Endometrial microvascular endothelial cells (primary cell): ENCODE measurements around the gene NDUFS7. TPM values are rescaled to one million over a fixed set of nuclear protein-coding genes. Genes with fewer than 3 reads are reported as not detected.

Source experiments
- in situ Hi-C: cut with HindIII; loops from 2 replicates; pipeline ENCODE4 v1.10.0; 2017; ENCODE audit warnings: low sequenced_read_pairs, low pct_unique_long_range_greater_than_20kb; ENCODE audit errors: inconsistent ontology term
- total RNA-seq: library from RNA; depleted of rRNA; stranded (reverse); fragments of >200 nt; gene quantifications from one replicate; pipeline ENCODE4 v1.2.3, GENCODE V29; 2015; ENCODE audit errors: inconsistent ontology term

NDUFS7 gene
- total RNA-seq, 1 donor from 2014 or later, result 113 TPM

DNA sequence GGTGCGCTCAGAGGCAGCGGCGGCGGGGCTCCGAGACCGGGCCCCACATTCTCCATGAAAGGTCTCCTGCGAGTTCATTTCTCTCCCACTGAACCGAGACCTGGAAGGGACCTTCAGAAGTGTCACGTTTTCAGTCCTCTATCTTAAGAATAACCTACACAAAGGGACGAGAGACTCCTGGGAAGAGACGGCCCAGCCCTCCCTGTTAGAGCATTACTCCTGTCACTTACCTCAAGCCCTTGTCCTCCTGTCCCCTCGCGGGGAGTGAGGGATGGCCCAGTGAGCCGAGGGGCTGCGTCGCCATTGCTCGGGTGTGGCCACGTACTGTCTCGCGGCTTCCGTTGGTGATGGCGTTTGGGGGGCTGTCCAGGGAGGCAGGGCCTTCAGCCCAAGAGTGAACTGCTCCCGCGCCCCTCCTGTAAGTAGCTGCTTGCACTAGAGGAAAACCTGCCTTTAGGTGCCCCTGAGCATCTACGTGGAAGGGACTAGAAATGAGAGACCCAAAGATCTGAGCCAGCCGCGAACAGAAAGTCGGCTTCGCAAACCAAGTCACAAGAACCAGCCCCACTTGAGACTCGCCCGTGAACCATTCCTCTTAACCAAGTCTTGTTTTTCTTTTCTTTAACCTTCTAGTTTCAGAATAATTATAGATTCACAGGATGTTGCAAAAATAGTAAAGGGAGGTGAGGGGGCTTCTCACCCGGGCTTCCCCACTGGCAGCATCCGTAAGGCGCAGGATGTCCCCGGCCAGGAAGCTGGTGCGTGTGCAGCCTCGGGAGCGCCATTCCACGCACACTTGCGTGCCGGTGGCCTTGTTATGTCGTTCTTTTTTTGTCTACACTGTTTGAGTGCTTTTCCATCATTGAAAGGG is 21.1 kb upstream of the NDUFS7 start:
- in situ Hi-C loops, result no loop called here

DNA sequence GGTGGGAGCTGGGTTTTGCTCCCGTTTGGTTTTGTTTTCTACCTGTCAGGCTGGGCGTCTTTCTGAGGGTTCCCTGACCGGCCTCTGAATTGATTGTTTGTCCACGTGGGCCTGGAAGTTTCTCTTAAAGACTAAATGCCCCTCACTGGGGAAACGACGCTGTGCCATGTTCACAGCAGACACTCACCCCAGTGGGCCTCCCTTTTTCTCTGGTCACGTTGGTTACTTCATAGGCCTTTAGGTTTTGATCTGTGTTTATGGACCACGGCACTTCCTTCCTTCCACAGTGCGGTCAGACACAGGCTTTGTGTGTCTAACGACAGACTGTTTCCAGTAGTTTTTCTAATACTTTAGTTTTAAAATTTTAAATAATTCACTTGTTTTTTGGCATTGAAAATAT is 20.1 kb upstream of the NDUFS7 start:
- in situ Hi-C loops, result no loop called here

DNA sequence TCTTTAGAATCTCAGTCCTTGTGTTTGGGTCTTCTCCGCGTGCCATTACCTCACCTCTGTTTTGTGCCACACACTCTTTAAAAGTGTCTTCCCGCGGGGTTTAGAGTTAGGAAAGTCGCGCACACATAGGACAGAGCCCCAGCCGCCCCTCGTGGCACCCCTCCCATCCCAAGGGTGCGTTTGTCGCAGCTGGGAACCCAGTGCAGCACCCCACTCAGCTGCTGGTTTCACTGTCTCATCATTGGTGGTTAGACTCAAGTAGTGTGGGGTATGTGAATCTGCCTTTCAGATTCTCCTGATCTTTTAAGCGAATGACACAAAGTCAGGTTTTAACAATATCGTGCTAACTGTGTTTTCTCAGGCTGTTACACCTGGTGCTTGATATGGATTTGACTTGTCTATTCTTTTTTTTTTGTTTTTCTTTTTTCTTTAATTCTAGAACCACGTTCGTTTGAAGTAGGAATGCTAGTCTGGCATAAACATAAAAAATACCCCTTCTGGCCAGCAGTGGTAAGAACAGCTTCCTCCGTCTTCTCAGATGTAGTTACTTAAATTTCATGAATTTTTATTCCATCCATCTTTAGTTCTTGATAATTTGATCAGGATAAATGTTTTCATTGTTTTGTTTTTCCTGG is 19.5 kb upstream of the NDUFS7 start:
- in situ Hi-C loops, result no loop called here

DNA sequence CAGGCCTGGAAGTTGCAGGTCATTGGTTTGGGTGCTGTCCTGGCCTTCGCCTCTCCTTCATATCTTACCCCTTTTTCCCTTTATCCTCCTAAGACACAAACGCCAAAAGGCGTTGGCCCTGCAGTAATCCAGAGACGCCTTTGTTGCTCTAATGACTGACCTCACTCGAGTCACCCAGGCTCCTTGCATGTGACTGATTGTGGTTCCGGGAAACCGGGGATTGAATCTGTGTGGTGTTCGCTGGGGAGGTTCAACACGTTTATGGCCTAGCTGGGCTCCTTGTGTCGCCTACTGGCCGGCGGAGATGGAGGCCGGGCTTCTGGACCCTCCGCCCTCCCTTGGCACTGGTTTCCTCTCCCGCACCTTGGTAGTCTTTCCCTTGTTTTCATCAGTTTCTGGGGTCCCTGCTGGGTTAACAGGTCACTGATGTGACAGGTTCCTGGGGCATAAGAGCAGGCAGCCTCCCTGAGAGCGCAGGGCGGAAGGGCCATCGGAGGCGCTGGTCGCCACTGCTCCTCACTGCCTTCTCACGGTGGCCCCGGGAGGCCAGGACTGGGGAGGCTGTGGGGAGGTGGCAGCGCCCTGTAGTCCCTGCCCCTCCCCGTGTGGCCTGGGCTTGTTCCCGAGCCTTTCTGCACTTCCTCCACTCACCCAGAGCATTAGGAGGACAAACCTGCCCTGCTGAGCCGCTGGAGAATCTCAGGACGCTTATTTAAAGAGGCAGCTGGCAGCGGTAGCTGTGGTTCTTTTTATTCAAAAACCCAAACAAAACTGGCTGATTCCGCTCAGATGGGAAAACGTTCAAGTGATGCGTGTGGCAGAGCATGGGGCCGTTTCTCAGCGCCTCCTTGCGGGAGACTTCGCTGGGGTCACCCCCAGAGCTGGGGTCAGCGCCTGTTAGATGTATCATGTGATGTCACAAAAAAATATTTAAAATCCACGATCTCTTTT is 18.1 kb upstream of the NDUFS7 start:
- in situ Hi-C loops, result no loop called here

DNA sequence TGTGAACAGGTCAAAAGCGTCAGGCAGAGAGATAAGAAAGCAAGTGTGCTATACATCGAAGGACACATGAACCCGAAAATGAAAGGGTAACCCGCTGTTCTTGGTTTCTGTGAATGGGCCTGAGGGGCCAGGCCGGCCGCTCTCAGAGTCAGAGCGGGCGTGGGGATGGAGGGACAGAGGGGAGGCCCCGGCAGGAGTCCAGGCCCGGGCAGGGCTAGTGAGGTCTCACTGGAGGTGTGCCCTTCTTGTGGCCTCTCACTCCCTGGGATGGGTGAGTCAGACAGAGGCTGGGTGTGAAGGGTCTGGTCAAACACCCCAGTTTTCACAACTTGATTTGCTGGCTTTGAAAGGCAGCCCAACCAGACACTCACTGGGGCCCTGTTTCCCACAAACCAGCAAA is 17.4 kb upstream of the NDUFS7 start:
- in situ Hi-C loops, result no loop called here

DNA sequence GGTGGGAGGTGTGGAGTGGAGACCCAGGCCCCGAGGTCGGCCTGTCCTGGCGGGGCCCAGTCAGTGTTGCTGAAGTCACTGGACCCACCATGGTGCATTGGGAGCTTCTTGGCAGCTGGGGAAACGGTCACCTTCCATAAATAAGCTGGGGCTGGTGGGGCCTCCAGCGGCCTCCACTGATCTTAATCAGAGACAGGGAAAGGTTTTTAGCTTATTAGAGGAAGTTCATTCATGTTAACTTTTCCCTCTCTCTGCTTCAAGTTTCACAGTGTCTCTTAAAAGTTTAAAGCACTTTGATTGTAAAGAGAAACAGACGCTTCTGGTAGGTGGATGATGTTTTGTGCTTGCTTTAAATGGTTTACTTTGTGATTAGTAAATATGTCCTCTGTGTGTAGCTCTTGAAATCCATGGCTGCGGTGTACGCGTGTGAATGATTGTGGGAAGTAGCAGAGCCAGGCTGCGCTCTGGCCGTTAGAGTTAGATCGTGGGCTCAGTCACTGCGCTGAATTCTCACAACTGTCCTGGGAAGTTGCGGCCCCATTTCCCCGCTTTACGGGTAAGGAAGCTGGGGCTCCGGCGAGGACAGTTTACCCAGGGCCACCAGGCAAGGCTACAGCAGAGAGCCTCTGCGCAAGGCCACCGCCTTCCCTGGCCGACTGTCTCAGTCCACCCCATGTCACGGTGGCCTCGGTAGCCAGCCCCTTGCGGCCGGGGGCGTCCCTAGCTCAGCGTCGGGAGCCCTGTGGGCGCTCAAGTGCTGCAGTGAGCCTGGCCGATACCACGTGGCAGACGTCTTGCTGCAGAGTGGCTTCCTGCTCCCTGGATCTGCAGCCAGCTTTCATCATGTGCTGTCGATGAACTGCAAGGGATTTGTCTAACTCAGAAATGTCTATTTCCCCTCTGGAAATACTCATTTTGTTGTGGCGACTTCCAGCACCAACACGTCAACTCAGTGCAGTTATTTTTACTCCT is 16.5 kb upstream of the NDUFS7 start:
- in situ Hi-C loops, result no loop called here

DNA sequence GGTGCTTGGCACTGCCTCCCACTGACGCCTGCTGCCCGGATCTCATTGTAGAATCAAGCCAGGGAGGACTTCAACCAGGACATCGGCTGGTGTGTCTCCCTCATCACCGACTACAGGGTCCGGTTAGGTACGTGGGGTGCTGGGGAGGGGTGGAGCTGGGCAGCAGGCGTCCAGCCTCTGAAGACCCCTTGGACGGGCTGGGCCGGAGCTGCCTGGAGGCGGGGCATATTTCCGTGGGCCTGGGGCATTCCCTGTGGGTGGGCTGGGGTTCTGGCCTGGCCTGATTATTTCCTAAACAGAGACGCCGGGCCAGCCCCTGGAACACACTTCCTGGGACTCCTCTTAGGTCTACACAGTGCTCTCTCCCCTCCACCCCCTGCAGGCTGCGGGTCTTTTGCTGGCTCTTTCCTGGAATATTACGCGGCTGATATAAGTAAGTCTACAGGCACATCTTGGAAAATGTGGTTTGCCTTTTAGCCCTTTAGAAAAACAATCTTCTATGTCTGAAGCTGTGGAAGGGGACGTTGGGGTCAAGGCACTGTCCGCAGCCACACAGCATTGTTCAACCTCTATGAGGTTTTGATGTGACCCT is 14.4 kb upstream of the NDUFS7 start:
- in situ Hi-C loops, result no loop called here

DNA sequence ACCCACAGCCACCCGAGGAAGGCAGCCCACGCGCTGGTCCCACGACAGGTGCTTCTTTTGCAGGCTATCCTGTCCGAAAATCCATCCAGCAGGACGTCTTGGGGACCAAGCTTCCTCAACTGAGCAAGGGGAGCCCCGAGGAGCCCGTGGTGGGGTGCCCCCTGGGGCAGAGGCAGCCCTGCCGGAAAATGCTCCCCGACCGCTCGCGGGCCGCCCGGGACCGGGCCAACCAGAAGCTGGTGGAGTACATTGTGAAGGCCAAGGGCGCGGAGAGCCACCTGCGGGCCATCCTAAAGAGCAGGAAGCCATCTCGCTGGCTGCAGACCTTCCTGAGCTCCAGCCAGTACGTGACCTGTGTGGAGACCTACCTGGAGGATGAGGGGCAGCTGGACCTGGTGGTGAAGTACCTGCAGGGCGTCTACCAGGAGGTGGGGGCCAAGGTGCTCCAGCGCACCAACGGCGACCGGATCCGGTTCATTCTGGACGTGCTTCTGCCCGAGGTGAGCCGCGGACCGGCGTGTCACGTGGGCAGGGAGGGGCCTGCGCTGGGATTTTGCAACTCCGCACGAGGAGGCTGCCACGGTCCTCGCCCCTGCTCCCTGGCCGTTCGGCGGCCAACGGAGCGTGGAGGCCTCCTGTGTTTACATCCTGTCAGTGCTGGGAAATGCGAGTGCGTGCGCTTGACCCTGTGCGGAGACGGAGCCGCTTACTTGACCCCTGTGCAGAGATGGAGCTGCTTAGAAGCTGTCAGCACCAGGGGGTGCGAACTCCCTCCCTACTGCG is 12.9 kb upstream of the NDUFS7 start:
- in situ Hi-C loops, result no loop called here

DNA sequence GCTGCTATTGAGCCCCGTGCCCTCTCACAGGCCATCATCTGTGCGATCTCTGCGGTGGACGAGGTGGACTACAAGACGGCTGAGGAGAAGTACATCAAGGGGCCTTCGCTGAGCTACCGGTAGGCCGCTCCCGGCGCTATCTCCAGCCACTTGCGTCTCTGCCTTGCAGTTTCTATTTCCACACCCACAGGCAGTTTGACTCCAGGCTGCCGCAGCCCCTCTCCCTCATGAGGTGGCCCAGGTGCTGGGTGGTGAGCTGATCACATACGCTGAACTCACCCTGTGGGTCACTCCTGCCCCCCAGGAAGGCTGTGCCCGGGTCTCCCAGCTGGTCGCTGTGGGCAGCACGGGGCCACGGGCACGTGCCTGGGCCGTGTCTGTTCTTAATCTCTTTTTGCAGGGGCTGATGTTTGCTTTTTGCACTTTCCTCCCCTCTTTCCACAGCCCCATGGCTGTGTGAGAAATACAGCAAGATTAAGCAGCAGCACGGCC is 10.6 kb upstream of the NDUFS7 start:
- in situ Hi-C loops, result no loop called here

DNA sequence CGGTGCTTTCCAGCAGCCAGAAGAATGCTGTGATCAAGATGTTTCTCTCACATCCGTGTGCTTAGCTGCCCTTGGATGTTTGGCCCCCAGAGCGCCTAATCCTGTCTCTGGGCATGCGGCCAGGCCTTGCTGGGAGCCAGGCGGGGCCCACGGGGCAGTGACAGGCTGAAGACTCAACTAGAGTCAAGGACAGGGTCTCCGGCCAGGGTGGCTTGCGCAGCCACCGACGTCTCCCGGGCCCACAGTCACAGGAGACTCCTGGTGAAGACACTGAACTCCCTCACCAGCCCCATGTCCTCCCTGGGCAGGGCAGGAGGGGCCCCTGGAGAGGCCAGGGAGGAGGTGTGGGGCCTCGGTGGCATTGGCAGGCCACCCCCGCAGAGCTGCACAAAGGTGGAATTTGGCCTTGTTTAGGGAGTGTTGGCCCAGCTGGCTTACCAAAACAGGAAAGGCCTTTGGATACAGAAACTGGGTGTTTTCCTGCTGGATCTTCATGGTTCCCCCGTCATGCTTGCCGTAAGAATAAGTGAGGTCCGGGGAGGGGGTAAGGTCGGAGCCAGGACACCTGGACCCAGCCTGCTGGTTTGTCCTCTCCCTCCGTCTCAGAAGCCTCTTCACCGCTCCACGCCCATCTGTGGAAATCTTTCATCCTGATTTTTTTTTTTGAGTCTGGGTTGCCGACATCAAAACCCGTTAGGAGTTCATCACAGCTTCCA is 10.0 kb upstream of the NDUFS7 start:
- in situ Hi-C loops, result no loop called here

DNA sequence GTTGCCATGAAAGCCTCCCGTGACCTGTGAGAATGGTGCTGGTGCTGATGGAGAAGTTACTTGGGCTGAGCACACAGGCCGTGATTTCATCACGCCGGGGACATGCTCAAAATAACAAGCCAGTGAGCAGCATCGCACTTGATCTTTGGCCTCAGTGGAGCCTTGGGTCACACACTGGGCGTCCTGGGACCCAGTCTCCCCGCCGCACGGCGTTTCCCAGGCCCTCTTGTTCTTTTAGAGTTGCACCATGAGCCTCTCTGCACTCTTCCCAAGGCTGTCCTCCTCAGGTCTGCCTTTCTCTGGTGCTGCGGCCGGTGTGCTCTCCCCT is 9.5 kb upstream of the NDUFS7 start:
- in situ Hi-C loops, result no loop called here

DNA sequence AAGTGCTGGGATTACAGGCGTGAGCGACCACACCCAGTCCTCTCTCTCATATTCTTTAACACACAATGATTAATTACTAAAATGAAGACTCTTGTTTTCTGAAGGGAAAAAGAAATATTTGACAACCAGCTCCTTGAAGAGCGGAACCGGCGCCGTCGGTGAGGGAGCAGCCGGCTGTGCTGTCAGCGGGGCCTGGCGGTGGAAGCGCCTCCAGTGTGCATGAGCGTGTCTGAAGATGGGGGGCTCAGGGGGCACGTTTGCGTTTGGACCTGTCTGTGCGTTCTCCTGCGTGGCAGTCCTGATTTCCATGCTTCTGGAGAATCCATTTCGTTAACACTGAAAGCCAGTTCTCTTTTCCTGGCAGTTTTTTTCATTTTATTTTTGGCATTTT is 7.3 kb upstream of the NDUFS7 start:
- in situ Hi-C loops, result no loop called here

DNA sequence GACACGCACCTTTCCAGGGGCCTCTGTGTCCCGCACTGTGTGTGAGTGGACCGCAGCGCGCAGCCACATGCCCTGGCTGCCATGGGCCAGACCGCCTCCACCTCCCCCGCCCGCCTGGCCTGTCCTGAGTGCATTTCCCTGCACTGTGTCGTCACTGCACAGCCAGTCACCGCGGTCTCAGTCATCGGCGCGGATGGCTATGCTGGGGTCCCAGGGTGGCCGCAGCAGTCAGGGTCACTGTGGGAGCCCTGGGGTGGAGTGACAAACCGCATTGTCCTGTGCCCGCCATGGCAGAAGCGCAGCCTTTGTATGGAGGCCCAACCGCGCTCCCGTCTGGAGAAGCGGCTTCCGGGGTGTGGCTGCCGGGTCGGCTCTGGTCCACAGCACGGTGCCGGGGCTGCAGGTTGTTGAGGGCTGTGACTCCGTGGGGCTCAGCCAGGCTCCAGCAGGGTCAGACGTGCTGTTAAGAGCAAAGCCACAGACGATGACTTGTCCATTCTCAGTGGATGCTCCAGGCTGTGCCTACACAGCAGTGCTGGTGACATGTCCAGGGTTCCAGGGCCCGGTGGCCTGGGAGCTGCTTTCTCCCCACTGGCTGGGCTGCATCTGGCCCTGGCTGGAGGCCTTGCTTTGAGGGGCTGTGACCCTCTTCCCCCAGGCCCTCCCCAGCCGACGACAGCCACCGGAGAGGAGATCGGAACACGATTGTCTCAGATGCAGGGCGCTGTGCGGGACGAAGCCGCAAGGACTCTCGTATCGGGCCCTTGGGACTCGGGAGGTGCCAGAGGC is 6.3 kb upstream of the NDUFS7 start:
- in situ Hi-C loops, result no loop called here

DNA sequence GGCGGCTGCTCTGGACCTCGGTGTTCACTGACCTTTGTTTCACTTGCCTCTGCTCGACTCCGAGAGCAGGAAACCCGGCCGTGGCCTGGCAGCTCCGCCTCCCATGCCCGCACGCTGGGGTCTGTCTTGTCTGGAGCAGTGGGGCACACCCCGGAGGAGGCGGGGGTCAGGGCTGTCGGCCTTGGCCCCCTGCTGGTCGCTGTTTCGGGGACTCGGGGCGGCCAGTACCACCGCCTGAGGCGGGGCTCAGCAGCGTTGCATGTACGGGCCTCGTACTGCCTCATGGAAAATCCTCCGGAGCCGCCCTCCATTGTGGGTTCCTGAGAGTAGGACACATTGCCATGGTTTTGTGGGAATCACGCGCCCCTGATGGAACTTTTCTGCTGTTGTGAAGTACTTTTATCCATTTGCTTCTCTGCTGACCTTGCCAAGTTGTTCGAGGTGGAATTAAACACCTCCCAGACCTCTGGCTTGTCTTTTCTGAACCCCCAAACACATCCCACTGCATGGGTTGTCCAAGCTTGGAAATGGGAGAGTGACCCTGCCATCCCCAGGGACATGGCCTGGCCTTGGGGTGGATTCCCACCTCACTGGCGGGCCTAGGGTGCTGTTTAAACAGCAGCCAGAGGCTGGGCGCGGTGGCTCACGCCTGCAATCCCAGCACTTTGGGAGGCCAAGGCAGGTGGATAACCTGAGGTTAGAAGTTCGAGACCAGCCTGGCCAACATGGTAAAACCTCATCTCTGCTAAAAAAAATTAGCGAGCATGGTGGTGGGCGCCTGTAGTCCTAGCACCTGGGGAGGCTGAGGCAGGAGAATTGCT is 5.5 kb upstream of the NDUFS7 start:
- in situ Hi-C loops, result no loop called here
